K562 (cell line): ENCODE data around the gene PDCD11. TPM values are rescaled to one million over a fixed set of nuclear protein-coding genes. Genes with fewer than 3 reads are reported as not detected.

Experiments used
- ATAC-seq: fragments of 200-7000 bp; cut with Tn5 transposase; 3 replicates; pipeline ENCODE4 v1.9.1; 2020; ENCODE audit warnings: moderate library complexity
- BruUV-seq: library from RNA; stranded (reverse); fragments of 400-500 nt; replicated peaks from 2 replicates; lab custom pipeline; 2021; lab: Mats Ljungman, UMichigan
- CTCF ChIA-PET: fragments of 300-600 bp; formaldehyde crosslinking; extraction: SDS; loops from one replicate; lab custom pipeline; 2021; ENCODE audit warnings: low intra/inter-chr PET ratio; lab: Yijun Ruan, JAX
- POLR2A ChIA-PET: fragments of 300-600, 350-650 bp; sonication (Branson Sonifier 250); formaldehyde crosslinking; extraction: SDS; loops from one replicate; lab custom pipeline; 2021; ENCODE audit warnings: antibody characterized with exemption, inconsistent platforms; lab: Yijun Ruan, JAX
- DNase-seq, 4 experiments: peaks; one replicate each; pipeline versions ENCODE4 v3.0.0 to v3.0.0-alpha.2; 2011 to 2018; ENCODE audit warnings: low spot score in 3 of 4, mixed read lengths in 3 of 4; ENCODE audit errors: extremely low read depth in 1 of 4
- FAIRE-seq: peaks from 2 replicates; lab custom pipeline; 2011; peaks lifted over from hg19 to GRCh38; lab: Jason Lieb, UNC
- H2AFZ ChIP-seq: 2 replicates; pipeline ENCODE4 v1.6.0; 2011; ENCODE audit warnings: low read depth, low read length, control low read depth, inconsistent platforms
- H3K27ac ChIP-seq: fragments of 200-600 bp; 3 replicates; pipeline ENCODE4 v1.8.0; 2011; ENCODE audit warnings: low read depth, mild to moderate bottlenecking, control low read depth, inconsistent platforms, low read length, moderate library complexity, mixed read lengths; ENCODE audit errors: extremely low read depth
- H3K27me3 ChIP-seq, 2 experiments: fragments of 300-600 bp in 1 of 2; 2 replicates in 1 of 2; 3 replicates in 1 of 2; pipeline versions ENCODE4 v1.6.0 to v1.8.0; 2011; ENCODE audit warnings: inconsistent platforms in 2 of 2, low read length in 2 of 2, mild to moderate bottlenecking in 1 of 2, mixed read lengths in 1 of 2, moderate library complexity in 1 of 2; ENCODE audit not compliant: control insufficient read depth in 2 of 2, insufficient read depth in 2 of 2
- H3K36me3 ChIP-seq: fragments of 300-600 bp; 3 replicates; pipeline ENCODE4 v1.8.0; 2011; ENCODE audit warnings: mild to moderate bottlenecking, low read length, inconsistent platforms; ENCODE audit not compliant: control insufficient read depth, insufficient read depth
- H3K4me1 ChIP-seq, 2 experiments: fragments of 200-600 bp in 1 of 2; replicated peaks in 1 of 2; 2 replicates in 1 of 2; 3 replicates in 1 of 2; pipeline versions ENCODE4 v1.5.1 to v1.8.0; 2011; ENCODE audit warnings: inconsistent platforms in 2 of 2, low read length in 2 of 2, mild to moderate bottlenecking in 1 of 2, mixed read lengths in 1 of 2, moderate library complexity in 1 of 2; ENCODE audit not compliant: control insufficient read depth in 2 of 2, insufficient read depth in 2 of 2
- H3K4me2 ChIP-seq: 2 replicates; pipeline ENCODE4 v1.6.1; 2011; ENCODE audit warnings: low read length, control low read depth, inconsistent platforms, mixed read lengths; ENCODE audit not compliant: insufficient read depth
- H3K4me3 ChIP-seq: fragments of 200-600 bp; sonication (generic), shearing (Covaris generic); 2 replicates; pipeline ENCODE4 v1.5.1; 2016; ENCODE audit warnings: control low read depth, inconsistent platforms
- H3K79me2 ChIP-seq: fragments of 200-600 bp; 3 replicates; pipeline ENCODE4 v1.8.0; 2011; ENCODE audit warnings: low read length, inconsistent platforms; ENCODE audit not compliant: control insufficient read depth, insufficient read depth
- H3K9ac ChIP-seq, 2 experiments: 2 replicates each; pipeline versions ENCODE4 v1.6.0 to v1.6.1; 2011; ENCODE audit warnings: low read depth in 2 of 2, low read length in 2 of 2, control low read depth in 1 of 2, inconsistent platforms in 1 of 2, mild to moderate bottlenecking in 1 of 2, mixed read lengths in 1 of 2; ENCODE audit not compliant: insufficient read depth in 1 of 2
- H3K9me1 ChIP-seq: one replicate; pipeline ENCODE4 v1.6.0; 2011; ENCODE audit warnings: inconsistent platforms, mild to moderate bottlenecking, low read length, moderate library complexity; ENCODE audit not compliant: control insufficient read depth, insufficient read depth
- H3K9me3 ChIP-seq: replicated peaks from 2 replicates; pipeline ENCODE4 v1.5.1; 2011; ENCODE audit warnings: low read depth, low read length, inconsistent platforms; ENCODE audit not compliant: control insufficient read depth, insufficient read depth
- H4K20me1 ChIP-seq: replicated peaks from 2 replicates; pipeline ENCODE4 v1.6.1; 2011; ENCODE audit warnings: low read length, inconsistent platforms, mixed read lengths; ENCODE audit not compliant: control insufficient read depth, insufficient read depth
- DDX20 ChIP-seq: fragments of 450-650 bp; IDR thresholded peaks from 2 replicates; pipeline ENCODE4 v1.6.1; 2016; ENCODE audit warnings: missing genetic modification characterization, low read depth, mild to moderate bottlenecking, missing compliant biosample characterization, moderate library complexity
- KDM2B ChIP-seq: fragments of 250-450 bp; sonication (Bioruptor Pico); IDR thresholded peaks from 2 replicates; pipeline ENCODE4 v1.8.0; 2021; ENCODE audit warnings: mild to moderate bottlenecking, moderate library complexity
- MEIS2 ChIP-seq: fragments of 450-650 bp; IDR thresholded peaks from 2 replicates; pipeline ENCODE4 v1.6.1; 2014; ENCODE audit warnings: mild to moderate bottlenecking; ENCODE audit not compliant: partially characterized antibody
- NR2C1 ChIP-seq, 2 experiments: fragments of 450-650 bp; IDR thresholded peaks; 2 replicates each; pipeline ENCODE4 v1.6.1; 2017; ENCODE audit warnings: mild to moderate bottlenecking in 2 of 2, antibody characterized with exemption in 1 of 2, inconsistent platforms in 1 of 2, missing compliant biosample characterization in 1 of 2, missing genetic modification characterization in 1 of 2
- PRMT5 ChIP-seq: sonication (generic); formaldehyde crosslinking; IDR thresholded peaks from 2 replicates; pipeline ENCODE4 v1.5.0; 2020; ENCODE audit warnings: missing genetic modification reagents
- RAD51 ChIP-seq: fragments of 450-650 bp; IDR thresholded peaks from 2 replicates; pipeline ENCODE4 v1.7.1; 2016; ENCODE audit warnings: low read depth, mild to moderate bottlenecking, borderline replicate concordance
- TOE1 ChIP-seq, 2 experiments: fragments of 450-650 bp in 1 of 2; sonication (generic) in 1 of 2; formaldehyde crosslinking in 1 of 2; IDR thresholded peaks; 2 replicates each; pipeline versions ENCODE4 v1.7.1 to v1.8.0; 2016 to 2022; ENCODE audit warnings: borderline replicate concordance in 2 of 2, mild to moderate bottlenecking in 2 of 2, antibody characterized with exemption in 1 of 2, inconsistent platforms in 1 of 2, low read depth in 1 of 2, missing genetic modification reagents in 1 of 2, moderate library complexity in 1 of 2
- ZKSCAN8 ChIP-seq: fragments of 200-800 bp; sonication (Bioruptor generic); IDR thresholded peaks from 2 replicates; pipeline ENCODE4 v1.6.1; 2016; ENCODE audit warnings: missing genetic modification characterization, missing compliant biosample characterization
- ZNF134 ChIP-seq: fragments of 250-450 bp; sonication (Bioruptor Pico); conservative IDR thresholded peaks from 2 replicates; pipeline ENCODE4 v1.4.0; 2020
- ZNF143 ChIP-seq: sonication (generic); formaldehyde crosslinking; IDR thresholded peaks from 2 replicates; pipeline ENCODE4 v1.9.0; 2022; ENCODE audit warnings: mild to moderate bottlenecking, missing genetic modification reagents
- WGBS: fragments of 100-300 bp; shearing (Covaris generic); methylation state at CpG from one replicate; pipeline ENCODE4 v1.1.6; 2016; ENCODE audit warnings: low coverage, mixed read lengths; ENCODE audit not compliant: insufficient coverage; ENCODE audit errors: missing lambda C conversion rate; 5-methylcytosine and 5-hydroxymethylcytosine counted together
- in situ Hi-C: fragments of 300-500 bp; cut with MboI; formaldehyde crosslinking; loops from 4 replicates; pipeline ENCODE4 v1.15.0; 2018; ENCODE audit warnings: inconsistent platforms, mixed read lengths
- intact Hi-C: fragments of 100-400 bp; cut with micrococcal nuclease; formaldehyde crosslinking; loops from 2 replicates; pipeline ENCODE4 v1.14.2; 2022
- polyA plus RNA-seq, 8 experiments: library from polyadenylated mRNA; depleted of rRNA in 4 of 8; stranded (reverse) in 5 of 8; unstranded in 3 of 8; fragments of >200 nt; fragmentation: Nextera tagmentation in 2 of 8; fragmentation: Illumina TruSeq in 1 of 8; extraction: Ambion mirVana in 2 of 8; extraction: Trizol in 1 of 8; gene quantifications; 2 replicates each; pipeline versions ENCODE4 v1.2.1 to v1.2.3, GENCODE V29; 2011 to 2014; ENCODE audit warnings: inconsistent platforms in 1 of 8, missing spikeins in 1 of 8
- total RNA-seq, 7 experiments: library from RNA; depleted of rRNA in 6 of 7; stranded (reverse); fragments of >200 nt in 6 of 7; fragmentation: Illumina TruSeq in 2 of 7; extraction: Trizol in 2 of 7; gene quantifications; 2 replicates each; pipeline versions ENCODE4 v1.2.1 to v1.2.3, GENCODE V29; 2011 to 2021; ENCODE audit warnings: low replicate concordance in 1 of 7
- TF ChIP-seq, protein P1 (sequence below): sonication (generic); IDR thresholded peaks from 2 replicates; pipeline ENCODE4 v1.6.1; 2016

The PDCD11 gene
- total and polyA plus RNA-seq, 9 of the 15 experiments (the other 6 are each of a cell fraction or from before 2014, with no cell fraction given), result 14.8 to 73.8 (median 50.0) TPM

DNA sequence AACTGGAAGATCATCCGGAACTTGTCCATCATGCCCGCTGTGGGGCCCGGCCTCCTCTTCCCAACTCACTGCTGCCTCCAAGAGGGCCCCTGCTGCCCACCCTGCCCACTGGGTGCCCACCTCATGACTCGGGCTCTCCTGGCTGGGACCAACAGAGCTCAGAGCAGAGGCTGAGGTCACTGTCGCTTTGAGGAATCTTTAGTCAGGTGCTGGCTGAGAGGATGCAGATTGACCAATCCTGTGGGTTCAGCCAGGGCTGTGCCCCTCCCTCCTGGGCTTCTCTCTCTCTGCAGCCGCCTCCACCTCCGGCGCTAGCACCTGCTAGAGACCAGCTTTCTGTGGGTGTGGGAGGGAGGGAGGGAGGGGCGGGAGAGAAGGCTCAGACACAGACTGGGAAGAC lies 62.3 kb downstream of the PDCD11 start, which contains the start of gene CALHM1:
Gene CALHM1 (minus strand): TSS at position 181 of the 400 bp plus-strand sequence. CDS start 149 bp downstream, at position 32.
- ATAC-seq (peak; percentile 65), DNase-seq (peak; percentile 27 to 51 (median 46)), FAIRE-seq (no peak)
- H3K4me1 ChIP-seq, result peaks cover 0 to 6% of the 10 kb centered on the region in 2 experiments; a peak in 2 of 5 replicates
- CTCF ChIA-PET, result no interaction called here
- POLR2A ChIA-PET, result no interaction called here
- no peaks in the 10 kb centered on the region for H3K9me3 ChIP-seq
- WGBS, result no CpG with 5 or more reads among the region's 9 CpGs
- in situ Hi-C loops (no loop called here), intact Hi-C loops (no loop called here)
- no peak within 1 kb of the TSS for H3K4me3 ChIP-seq
- no peaks in the 10 kb centered on the region; the same call in 1 of the 2 replicates for H4K20me1 ChIP-seq
- H2AFZ ChIP-seq, result no peak within 1 kb of the TSS
- TF ChIP-seq DDX20 (tag) (no peak), PRMT5 (CRISPR knock-in tag) (no peak), ZNF143 (no peak), MEIS2 (no peak), NR2C1 (IDR thresholded peaks at IDR 0.05) (no peak), NR2C1 (tag; IDR thresholded peaks at IDR 0.05) (no peak)
- no peak within 1 kb of the TSS for H3K27ac ChIP-seq
- H3K36me3 ChIP-seq, result no peaks in the 10 kb centered on the region
- no peaks in the 10 kb centered on the region; a peak in 2 of 5 replicates for H3K27me3 ChIP-seq
- no peak within 1 kb of the TSS for H3K4me2 ChIP-seq
- no peaks in the 10 kb centered on the region for H3K9me1 ChIP-seq
- BruUV-seq, result no TSS peak
- H3K79me2 ChIP-seq, result no peaks in the 10 kb centered on the region
- H3K9ac ChIP-seq, result no peak within 1 kb of the TSS

DNA sequence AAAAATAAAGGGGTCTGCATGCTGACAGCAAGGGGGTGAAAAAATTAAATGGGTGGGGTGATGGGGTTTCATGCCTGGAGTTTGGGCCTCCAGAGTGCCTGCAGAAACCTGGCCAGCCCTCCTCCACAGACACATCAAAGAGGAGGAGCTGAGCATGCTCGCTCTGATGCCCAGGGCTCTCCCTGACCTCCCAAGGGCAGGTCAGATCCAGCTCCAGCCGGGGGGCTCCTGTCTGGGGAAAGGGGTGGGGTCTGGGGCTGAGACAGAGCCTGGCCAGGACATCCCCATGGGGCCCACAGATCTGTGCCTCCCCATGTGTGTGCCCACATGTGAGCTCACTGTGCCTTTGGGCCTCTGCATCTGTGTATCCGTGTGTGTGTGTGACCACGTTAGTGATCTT lies 63.2 kb downstream of the PDCD11 start:
- DNase-seq, result no peak
- intact Hi-C loops (no loop called here), in situ Hi-C loops (no loop called here)
- ChIA-PET CTCF (no interaction called here), POLR2A (no interaction called here)
- peaks cover 0 to 5% of the 10 kb centered on the region in 2 experiments; a peak in 3 of 5 replicates for H3K27me3 ChIP-seq
- ATAC-seq, result no peak
- no peak overlapping the region for H2AFZ ChIP-seq
- 0% methylated on average over 4 of the region's 4 CpGs for WGBS
- no peak overlapping the region for H3K4me3 ChIP-seq
- no peaks in the 10 kb centered on the region for H3K9me3 ChIP-seq
- H3K36me3 ChIP-seq, result no peaks in the 10 kb centered on the region
- FAIRE-seq, result no peak
- H3K9me1 ChIP-seq, result no peaks in the 10 kb centered on the region
- no peak overlapping the region for H3K27ac ChIP-seq
- no peak for TF ChIP-seq TOE1 (IDR thresholded peaks at IDR 0.05; ENCODE audit: borderline replicate concordance)
- TF ChIP-seq TOE1 (CRISPR knock-in tag; IDR thresholded peaks at IDR 0.05; ENCODE audit: borderline replicate concordance, low read depth), result no peak
- TF ChIP-seq, protein P1, sequence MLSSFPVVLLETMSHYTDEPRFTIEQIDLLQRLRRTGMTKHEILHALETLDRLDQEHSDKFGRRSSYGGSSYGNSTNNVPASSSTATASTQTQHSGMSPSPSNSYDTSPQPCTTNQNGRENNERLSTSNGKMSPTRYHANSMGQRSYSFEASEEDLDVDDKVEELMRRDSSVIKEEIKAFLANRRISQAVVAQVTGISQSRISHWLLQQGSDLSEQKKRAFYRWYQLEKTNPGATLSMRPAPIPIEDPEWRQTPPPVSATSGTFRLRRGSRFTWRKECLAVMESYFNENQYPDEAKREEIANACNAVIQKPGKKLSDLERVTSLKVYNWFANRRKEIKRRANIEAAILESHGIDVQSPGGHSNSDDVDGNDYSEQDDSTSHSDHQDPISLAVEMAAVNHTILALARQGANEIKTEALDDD, result no peak
- TF ChIP-seq RAD51, result no peak
- TF ChIP-seq ZNF134 (CRISPR knock-in tag), result no peak
- TF ChIP-seq ZKSCAN8 (CRISPR knock-in tag), result no peak
- TF ChIP-seq KDM2B, result no peak
- H3K79me2 ChIP-seq, result no peaks in the 10 kb centered on the region
- no TSS peak for BruUV-seq
- peaks cover 0 to 6% of the 10 kb centered on the region in 2 experiments; a peak in 2 of 5 replicates for H3K4me1 ChIP-seq
- no peak overlapping the region for H3K9ac ChIP-seq
- no peaks in the 10 kb centered on the region; the same call in 1 of the 2 replicates for H4K20me1 ChIP-seq
- no peak overlapping the region for H3K4me2 ChIP-seq
